Lower lobe of right lung (tissue), 2 donors: Measurements from ENCODE around the gene PID1. TPM values are rescaled to one million over a fixed set of nuclear protein-coding genes. Genes with fewer than 3 reads are reported as not detected.

Source experiments
- ATAC-seq, 2 donors: fragments of 200-7000 bp; cut with Tn5 transposase; one replicate each; pipeline ENCODE4 v1.9.1; 2020 to 2022; ENCODE audit warnings: mild to moderate bottlenecking in 2 of 2, moderate library complexity in 2 of 2
- DNase-seq: peaks from one replicate; pipeline ENCODE4 v3.0.0-alpha.2; 2020
- H3K27ac ChIP-seq: fragments of 200-600 bp; one replicate; pipeline ENCODE4 v1.8.0; 2022
- H3K27me3 ChIP-seq: fragments of 200-600 bp; one replicate; pipeline ENCODE4 v1.8.0; 2022; ENCODE audit warnings: low read depth
- H3K36me3 ChIP-seq: fragments of 200-600 bp; one replicate; pipeline ENCODE4 v1.8.0; 2022; ENCODE audit warnings: mild to moderate bottlenecking
- H3K4me1 ChIP-seq: fragments of 200-600 bp; one replicate; pipeline ENCODE4 v1.8.0; 2022
- H3K4me3 ChIP-seq: fragments of 200-600 bp; one replicate; pipeline ENCODE4 v1.8.0; 2022; ENCODE audit warnings: mild to moderate bottlenecking
- H3K9me3 ChIP-seq: fragments of 200-600 bp; one replicate; pipeline ENCODE4 v1.8.0; 2022
- CTCF ChIP-seq: fragments of 200-600 bp; IDR thresholded peaks from one replicate; pipeline ENCODE4 v1.8.0; 2022; ENCODE audit warnings: antibody characterized with exemption, mild to moderate bottlenecking
- intact Hi-C: fragments of 100-400 bp; cut with DNase I; formaldehyde crosslinking; loops from one replicate; pipeline ENCODE4 v1.11.0; 2022
- total RNA-seq: library from RNA; stranded (reverse); fragmentation: NEBNext Ultra II Directional; extraction: Animal tissue kit (Norgen Biotek cat#: 25700); gene quantifications from one replicate; pipeline ENCODE4 v1.2.1, GENCODE V29; 2021
- donor health status: DM: no; HTN: yes; CAD: no; lungs with severe emphysema.

Gene PID1
- total RNA-seq, 1 donor from 2014 or later: 48.0 TPM

GRCh38 chr2:229153951-229154350 lies 117.1 kb downstream of the PID1 start:
- H3K4me1 ChIP-seq: no peaks in the 10 kb centered on the region
- intact Hi-C loops: no loop called here
- H3K4me3 ChIP-seq: no peak overlapping the region
- no peak for ATAC-seq
- no peak for DNase-seq
- H3K27ac ChIP-seq: no peak overlapping the region
- peaks cover 9% of the 10 kb centered on the region for H3K36me3 ChIP-seq
- TF ChIP-seq CTCF: no peak
- H3K9me3 ChIP-seq: no peaks in the 10 kb centered on the region
- H3K27me3 ChIP-seq: no peaks in the 10 kb centered on the region

GRCh38 chr2:229153267-229153666 lies 117.8 kb downstream of the PID1 start:
- ATAC-seq: no peak
- Histone ChIP-seq H3K36me3 (peaks cover 9% of the 10 kb centered on the region), H3K27me3 (no peaks in the 10 kb centered on the region), H3K27ac (no peak overlapping the region), H3K4me1 (no peaks in the 10 kb centered on the region), H3K4me3 (no peak overlapping the region), H3K9me3 (no peaks in the 10 kb centered on the region)
- intact Hi-C loops: no loop called here
- no peak for DNase-seq
- no peak for TF ChIP-seq CTCF

- DNase-seq (no peak), ATAC-seq (no peak)
- intact Hi-C loops: no loop called here
- H3K4me3 ChIP-seq: no peak overlapping the region
- peaks cover 9% of the 10 kb centered on the region for H3K36me3 ChIP-seq
- no peak for TF ChIP-seq CTCF
- no peaks in the 10 kb centered on the region for H3K4me1 ChIP-seq
- no peaks in the 10 kb centered on the region for H3K9me3 ChIP-seq
- H3K27me3 ChIP-seq: no peaks in the 10 kb centered on the region
- H3K27ac ChIP-seq: no peak overlapping the region
Observed at GRCh38 chr2:229152674-229153073, 118.4 kb downstream of the PID1 start.

DNA sequence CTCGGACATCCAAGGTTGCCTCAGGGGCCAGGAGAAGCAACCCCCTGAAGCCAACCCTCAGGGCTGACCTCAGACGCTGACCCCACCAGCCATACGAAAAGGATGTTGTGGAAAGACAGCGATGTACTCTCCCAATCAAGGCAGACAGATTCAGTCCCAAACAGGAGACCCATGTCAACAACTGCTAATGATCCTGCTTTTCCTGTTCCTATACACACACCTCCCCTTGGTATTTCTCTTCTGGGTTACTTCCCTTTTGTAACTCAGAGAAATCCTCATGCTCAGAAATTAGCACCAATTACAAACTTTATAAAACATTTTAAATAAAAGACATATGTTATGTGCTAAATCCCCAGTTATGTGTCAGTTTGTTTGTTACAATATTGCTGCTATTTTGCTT lies 120.8 kb downstream of the PID1 start:
- intact Hi-C loops: no loop called here
- TF ChIP-seq CTCF: no peak
- Histone ChIP-seq H3K36me3 (peaks cover 9% of the 10 kb centered on the region), H3K27me3 (no peaks in the 10 kb centered on the region), H3K4me1 (no peaks in the 10 kb centered on the region), H3K4me3 (no peak overlapping the region), H3K9me3 (no peaks in the 10 kb centered on the region), H3K27ac (no peak overlapping the region)
- DNase-seq (no peak), ATAC-seq (no peak)

DNA sequence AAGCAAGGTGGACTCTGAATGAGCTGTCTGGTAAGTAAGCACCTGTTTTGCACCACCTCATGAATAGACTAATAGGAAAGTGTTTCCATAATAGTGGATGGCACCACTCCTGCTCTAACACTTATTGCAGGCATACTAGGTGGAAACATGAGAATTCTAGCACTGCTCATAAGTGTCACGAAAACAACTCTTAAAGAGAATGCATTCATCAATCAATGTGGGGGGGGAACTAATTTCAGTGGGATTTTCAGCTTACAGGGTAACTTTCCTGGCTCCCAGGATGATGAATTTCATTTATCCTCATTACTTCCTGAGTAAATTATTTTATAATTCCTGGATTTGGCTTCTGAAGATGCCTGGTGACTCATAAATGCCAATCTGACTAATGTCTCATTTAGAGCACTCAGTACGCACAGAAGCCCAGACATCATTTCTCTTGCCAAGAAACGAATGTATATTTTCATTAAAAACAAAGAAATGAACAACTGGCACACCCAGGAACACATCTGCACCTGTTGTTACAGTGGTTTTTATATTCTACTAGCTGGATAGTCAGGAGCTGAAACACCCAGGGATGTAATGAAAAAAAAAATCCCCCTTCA lies 129.6 kb downstream of the PID1 start:
- H3K4me1 ChIP-seq: no peaks in the 10 kb centered on the region
- intact Hi-C loops: no loop called here
- H3K4me3 ChIP-seq: no peak overlapping the region
- no peak for DNase-seq
- H3K36me3 ChIP-seq: no peaks in the 10 kb centered on the region
- no peaks in the 10 kb centered on the region for H3K9me3 ChIP-seq
- H3K27ac ChIP-seq: no peak overlapping the region
- TF ChIP-seq CTCF: no peak
- ATAC-seq: no peak
- no peaks in the 10 kb centered on the region for H3K27me3 ChIP-seq

DNA sequence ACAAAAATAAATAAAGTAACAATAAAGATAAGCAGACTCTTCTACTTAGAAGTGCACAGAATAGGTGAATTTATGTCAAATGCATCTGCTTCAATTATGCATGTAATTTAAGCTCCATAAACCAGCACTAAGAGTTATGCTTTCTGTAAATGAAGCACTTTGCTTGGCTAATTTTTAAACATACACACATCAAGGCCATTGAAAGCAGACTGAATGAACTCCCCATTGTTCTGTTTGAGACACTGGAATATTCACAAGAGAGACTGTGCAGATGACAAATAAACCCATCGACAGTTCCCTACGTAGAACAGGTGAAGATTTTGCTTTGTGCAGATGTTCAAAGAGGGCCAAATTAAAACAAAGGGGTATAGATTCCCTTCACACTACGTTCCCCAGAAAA lies 133.4 kb downstream of the PID1 start:
- Histone ChIP-seq H3K27ac (no peak overlapping the region), H3K4me3 (no peak overlapping the region), H3K36me3 (no peaks in the 10 kb centered on the region), H3K27me3 (no peaks in the 10 kb centered on the region), H3K4me1 (no peaks in the 10 kb centered on the region), H3K9me3 (no peaks in the 10 kb centered on the region)
- DNase-seq (no peak), ATAC-seq (no peak)
- intact Hi-C loops: no loop called here
- TF ChIP-seq CTCF: no peak
